HG03558 (cell line): Measurements from ENCODE around the gene BMP8B.
"Not testable (repeated sequence)": the region's sequence is repeated elsewhere in the genome, so short reads cannot be mapped to it uniquely, and the experiment has no call there.

ENCODE experiments used
- ATAC-seq: cut with Tn5 transposase; IDR thresholded peaks from one replicate; pipeline ENCODE4 v1.9.1; 2021; ENCODE audit warnings: moderate number of reproducible peaks; ENCODE audit not compliant: unreplicated experiment; ENCODE audit errors: extremely low read depth

The BMP8B gene

DNA sequence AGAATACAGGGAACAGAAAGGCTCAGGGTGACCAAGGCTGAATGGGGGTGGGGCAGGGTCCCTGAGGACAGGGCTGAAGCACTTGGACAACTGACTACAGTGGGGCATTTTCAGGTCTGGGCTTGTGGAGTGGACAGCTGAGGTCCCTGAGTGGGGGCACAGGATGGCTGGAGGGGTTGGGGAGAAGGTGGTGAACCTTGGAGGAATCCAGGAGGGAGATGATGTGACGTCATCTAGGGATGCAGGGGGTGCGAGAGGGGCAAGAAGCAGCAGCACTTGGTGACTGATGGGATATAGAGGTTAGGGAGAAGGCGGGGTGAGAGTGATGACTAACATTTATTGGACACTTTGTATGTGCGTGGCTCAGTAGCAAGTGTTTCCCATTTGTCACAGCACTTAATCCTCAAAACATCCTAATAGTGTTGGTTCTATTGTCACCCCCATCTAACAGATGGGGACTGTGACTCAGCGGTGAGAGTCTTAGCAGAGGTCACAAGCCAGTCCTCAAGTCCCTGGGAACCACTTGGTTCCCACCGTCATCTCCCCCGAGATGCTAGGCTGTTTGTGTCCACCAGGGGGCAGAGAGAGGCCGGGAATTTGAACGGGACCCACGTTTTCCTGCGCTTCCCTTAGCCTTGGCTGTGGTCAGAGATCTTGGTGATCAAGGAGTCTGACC is 27.9 kb upstream of the BMP8B start:
- no peak for ATAC-seq

- no peak for ATAC-seq
Observed at GRCh38 chr1:39812913-39813312, 24.2 kb upstream of the BMP8B start.

DNA sequence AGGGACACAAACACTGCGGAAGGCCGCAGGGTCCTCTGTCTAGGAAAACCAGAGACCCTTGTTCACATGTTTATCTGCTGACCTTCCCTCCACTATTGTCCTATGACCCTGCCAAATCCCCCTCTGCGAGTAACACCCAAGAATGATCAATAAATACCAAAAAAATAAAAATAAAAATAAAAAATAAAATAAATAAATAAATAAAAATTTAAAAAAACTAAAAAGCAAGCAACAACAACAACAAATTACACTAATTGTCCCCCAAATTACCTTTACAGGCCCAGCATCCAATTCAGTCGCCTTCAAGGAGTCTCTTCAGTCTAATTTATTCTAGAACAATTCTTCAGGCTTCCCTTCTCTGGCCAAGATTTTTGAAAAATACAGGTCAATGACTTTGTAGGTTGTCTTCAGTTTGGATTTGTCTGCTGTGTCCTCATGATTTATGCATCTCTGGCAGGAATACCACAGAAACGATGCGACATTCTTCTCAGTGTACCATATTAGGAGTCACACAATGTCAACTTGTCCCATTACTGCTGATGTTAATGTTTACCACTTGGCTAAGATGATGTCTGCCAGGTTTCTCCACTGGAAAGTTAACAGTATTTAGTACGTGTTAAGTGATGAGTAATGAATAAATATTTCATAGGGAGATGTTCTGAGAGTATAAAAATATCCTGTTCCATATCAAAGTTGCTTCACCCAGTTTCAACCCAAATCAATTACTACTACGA is 20.3 kb upstream of the BMP8B start:
- ATAC-seq, result no peak

DNA sequence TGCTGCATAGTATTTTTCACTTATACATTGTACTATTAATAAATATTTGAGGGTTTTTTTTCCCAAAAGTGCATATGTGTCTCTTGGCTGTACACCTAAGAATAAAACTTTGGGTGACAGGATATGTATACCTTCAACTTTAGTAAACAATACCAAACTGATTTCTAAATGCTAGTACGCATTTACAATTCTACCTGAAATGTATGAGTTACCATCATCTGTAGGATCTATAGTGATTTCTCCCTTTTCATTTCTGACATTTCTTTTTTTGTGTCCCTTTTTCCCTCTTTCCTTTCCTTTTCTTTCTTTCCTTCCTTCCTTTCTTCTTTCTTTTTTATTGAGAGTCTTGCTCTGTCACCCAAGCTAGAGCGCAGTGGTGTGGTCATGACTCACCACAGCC is 16.7 kb upstream of the BMP8B start:
- ATAC-seq, result no peak

GRCh38 chr1:39802496-39803260 is 14.0 kb upstream of the BMP8B start:
- no peak for ATAC-seq

GRCh38 chr1:39800471-39800835 is 11.8 kb upstream of the BMP8B start:
- ATAC-seq, result no peak

GRCh38 chr1:39799770-39800470 is 11.3 kb upstream of the BMP8B start:
- peak; percentile 25 for ATAC-seq

DNA sequence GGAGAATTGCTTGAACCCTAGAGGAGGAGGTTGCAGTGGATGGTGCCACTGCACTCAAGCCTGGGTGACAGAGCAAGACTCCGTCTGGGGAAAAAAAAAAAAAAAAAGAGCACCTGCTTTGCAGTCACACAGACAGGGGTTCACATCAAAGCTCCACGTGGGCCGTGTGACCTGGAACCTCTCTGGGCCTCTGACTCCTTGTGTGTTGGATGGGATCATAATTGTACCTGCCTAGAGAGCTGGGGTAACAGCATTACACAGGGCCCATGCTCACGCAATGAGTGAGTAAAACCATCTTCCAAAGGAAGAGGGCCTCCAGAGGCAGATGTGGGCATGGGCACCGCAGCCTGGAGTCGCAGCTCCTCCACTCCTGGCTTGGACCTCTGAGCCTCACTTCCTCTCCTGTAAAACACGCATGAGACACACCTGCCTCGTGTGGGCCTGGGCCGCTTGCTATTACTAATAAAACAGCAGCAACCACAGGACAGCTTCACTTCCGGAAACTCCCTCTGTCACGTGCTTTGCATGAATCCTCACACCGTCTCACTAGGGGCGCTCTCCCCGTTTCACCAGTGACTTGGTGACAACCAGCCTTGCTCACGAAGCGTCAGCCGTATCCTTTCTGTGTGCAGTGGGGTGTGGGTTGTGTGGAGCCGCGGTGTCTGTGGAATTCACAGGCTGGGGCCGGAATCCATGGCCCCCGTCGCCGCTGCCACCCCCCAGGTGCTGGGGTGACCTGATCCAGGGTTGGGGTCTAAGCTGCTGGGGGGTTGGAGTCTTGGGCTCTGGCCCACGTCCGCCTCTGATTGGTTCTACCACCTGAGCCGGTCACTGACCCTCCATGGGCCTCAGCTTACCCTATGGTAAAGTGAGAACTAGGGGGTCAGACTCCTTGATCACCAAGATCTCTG is 10.4 kb upstream of the BMP8B start:
- peak; percentile 71 for ATAC-seq

GRCh38 chr1:39795651-39796050 is 7.0 kb upstream of the BMP8B start:
- ATAC-seq, result no peak

DNA sequence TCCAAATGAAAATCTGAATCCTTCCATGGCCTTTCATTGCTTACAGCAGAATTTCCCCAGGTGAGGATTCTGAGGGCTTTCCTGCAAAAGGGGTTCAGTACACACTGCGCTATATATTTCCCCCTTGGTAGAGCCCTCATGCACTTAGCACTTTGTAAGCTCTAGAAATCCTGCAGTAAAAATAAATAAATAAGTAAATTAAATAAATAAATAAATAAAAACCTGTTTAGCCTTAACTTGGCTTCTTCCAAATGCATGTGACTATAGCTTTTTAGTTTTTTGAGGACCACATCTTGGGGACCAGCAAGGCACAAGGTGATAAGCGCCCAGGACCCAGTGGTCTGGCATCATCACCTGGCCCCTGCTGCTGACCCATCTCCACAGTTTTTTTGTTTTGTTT is 3.2 kb upstream of the BMP8B start:
- no peak for ATAC-seq

DNA sequence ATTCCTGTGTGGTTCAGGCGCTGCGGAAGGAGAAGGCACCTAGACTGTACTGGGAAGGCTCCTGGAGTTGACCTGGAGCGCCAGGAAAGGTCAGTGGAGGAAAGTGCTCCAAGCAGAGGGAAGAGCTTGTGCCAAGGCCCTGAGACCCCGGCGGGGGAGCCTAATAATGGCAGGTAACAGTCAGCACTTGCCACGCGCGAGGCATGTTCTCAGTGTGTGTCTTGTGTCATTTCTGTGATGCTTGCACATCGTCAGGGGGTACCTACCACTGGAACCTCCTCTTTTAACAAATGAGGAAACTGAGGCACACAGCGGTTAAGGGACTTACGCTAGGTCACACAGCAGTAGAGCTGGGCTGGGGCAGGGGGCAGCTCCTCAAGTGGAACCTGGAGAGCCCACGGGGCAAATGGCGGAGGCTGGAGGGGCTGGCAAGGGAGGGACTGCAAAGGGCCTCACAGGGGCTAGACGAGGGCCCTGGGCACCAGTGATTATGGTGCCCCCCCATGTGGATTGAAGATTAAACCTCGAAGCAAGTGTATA is 976 bp upstream of the BMP8B start:
- no peak for ATAC-seq

DNA sequence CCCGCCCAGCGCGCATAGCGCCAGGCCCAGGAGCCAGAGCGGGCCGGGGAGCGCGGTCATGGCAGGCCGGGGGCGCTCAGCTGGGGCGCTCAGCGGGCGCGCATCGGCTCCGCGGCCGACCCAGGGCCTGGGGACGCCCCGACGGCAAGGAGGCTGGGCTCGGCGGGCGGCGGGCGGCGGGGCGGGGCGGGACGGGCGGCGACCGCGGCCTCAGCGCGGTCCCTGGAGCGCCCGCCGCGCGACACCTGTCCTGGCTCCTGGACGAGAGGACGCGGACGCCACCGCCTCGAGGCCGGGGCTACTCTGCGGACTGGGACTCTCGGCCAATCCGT is 273 bp downstream of the BMP8B start:
- ATAC-seq, result no peak

- ATAC-seq, result not testable (repeated sequence)
Observed at GRCh38 chr1:39787964-39788363, 701 bp downstream of the BMP8B start.

GRCh38 chr1:39787468-39787867 is 1.2 kb downstream of the BMP8B start:
- ATAC-seq, result no peak

- not testable (repeated sequence) for ATAC-seq
Observed at GRCh38 chr1:39787108-39787375, 1.6 kb downstream of the BMP8B start.

DNA sequence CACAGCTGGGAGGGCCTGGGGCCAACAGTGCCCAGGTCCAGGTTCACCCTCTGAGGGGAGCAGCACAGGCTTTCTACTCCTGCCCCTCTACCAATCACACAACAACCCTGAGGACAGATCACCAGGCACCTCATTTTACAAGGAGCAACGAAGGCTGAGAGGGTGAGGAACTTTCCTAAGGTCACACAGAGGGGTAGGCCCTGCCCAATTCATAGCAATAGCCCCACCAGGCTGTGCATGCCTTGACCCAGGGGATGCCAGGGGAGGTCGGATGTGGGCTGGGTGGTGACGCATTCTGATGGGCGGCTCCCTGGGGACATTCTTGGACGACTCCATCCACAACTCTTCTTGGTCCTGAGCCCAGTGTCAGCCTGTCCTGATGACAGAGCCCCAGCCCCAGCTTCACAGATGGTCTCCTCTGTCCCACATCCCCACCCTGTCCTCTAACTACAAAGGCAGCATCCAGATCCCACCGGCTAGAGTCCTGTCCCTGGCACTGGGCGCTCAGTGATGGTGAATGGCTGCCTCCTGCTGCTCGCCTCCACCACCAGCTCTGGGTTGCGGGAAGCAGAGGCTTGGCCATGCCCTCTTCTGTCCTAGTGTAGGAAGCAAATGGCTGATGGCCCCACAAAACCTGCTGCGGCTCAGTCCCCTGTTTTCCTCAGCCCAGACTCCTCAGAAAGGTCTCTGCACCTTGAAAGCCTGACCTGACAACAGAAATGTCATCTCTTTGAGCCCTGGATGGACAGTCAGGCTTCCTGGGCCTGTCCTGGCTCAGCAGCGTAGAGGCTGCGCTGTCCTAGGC is 2.2 kb downstream of the BMP8B start:
- ATAC-seq, result not testable (repeated sequence)

DNA sequence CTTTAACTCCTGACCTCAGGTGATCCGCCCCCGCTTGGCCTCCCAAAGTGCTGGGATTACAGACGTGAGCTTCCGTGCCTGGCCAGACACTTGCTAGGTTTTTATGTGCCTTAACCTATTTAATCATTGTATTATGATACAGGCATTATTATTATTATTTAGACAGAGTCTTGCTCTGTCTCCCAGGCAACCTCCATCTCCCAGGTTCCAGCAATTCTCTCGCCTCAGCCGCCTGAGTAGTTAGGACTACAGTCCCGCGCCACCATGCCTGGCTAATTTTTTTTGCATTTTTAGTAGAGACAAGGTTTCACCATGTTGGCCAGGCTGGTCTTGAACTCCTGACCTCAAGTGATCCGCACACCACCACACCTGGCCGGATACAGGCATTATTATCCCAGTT is 6.0 kb downstream of the BMP8B start:
- ATAC-seq, result not testable (repeated sequence)

- no peak for ATAC-seq
Observed at GRCh38 chr1:39782103-39782502, 6.6 kb downstream of the BMP8B start.

DNA sequence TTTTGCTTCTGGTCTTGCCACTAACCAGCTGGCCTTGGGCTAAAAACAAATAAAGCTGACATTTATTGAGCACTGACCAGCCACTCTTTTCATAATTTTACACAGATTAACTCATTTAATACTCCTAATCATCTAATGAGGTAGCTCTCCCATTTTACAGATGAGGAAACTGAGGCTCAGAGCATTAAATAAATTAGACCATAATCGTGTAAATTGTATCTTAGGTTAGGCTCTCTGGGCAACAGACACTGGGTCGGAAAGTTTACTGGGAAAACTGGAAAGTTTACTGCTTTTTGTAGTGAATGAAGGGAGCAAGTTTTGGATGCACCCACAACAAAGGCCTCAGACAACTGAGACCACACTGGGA is 7.3 kb downstream of the BMP8B start:
- no peak for ATAC-seq
